GM19025 (cell line): ENCODE measurements around the gene AFF2.

ENCODE experiments used
- ATAC-seq: cut with Tn5 transposase; IDR thresholded peaks from one replicate; pipeline ENCODE4 v1.9.1; 2021; ENCODE audit warnings: mild to moderate bottlenecking, low read depth, moderate library complexity; ENCODE audit not compliant: unreplicated experiment

Gene AFF2

DNA sequence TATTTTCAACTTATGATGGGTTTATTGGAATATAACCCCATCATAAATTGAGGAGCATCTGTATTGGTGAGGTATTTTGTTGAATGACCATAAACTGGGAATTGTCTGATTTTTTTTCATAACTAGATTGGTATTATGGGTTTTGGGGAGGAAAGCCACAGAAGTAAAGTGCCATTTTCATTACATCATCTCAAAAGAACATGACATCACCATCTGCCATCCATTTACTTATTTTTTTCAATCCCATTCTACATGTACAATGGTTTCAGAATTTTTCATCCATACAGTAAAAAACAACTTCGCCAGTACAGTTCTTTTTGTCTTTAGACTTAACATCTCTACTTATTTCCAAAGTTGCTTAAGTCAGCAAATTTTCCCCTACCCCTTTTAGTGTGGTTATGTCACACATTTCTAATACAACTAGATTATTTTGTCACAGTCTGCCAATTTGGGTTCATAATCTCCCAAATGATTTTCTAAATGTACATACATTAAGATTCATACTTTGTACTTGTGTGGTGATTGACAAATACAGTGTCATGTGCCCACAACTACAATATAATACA, 545.3 kb downstream of the AFF2 start:
- ATAC-seq: no peak
